Measurements from ENCODE around the gene KCNQ1. TPM values are rescaled to one million over a fixed set of nuclear protein-coding genes. Genes with fewer than 3 reads are reported as not detected.

The KCNQ1 gene
- total and polyA plus RNA-seq, 12 donors = 11.0 to 447 (median 320) TPM

- Histone ChIP-seq H3K9me3 (replicated peaks in 1 of 3) (no peaks in the 10 kb centered on the region), H3K4me3 (no peak overlapping the region), H3K27ac (no peak overlapping the region), H3K36me3 (replicated peaks in 1 of 2) (no peaks in the 10 kb centered on the region), H3K4me1 (replicated peaks in 1 of 2) (no peaks in the 10 kb centered on the region), H3K27me3 (no peaks in the 10 kb centered on the region)
- TF ChIP-seq, protein P1, sequence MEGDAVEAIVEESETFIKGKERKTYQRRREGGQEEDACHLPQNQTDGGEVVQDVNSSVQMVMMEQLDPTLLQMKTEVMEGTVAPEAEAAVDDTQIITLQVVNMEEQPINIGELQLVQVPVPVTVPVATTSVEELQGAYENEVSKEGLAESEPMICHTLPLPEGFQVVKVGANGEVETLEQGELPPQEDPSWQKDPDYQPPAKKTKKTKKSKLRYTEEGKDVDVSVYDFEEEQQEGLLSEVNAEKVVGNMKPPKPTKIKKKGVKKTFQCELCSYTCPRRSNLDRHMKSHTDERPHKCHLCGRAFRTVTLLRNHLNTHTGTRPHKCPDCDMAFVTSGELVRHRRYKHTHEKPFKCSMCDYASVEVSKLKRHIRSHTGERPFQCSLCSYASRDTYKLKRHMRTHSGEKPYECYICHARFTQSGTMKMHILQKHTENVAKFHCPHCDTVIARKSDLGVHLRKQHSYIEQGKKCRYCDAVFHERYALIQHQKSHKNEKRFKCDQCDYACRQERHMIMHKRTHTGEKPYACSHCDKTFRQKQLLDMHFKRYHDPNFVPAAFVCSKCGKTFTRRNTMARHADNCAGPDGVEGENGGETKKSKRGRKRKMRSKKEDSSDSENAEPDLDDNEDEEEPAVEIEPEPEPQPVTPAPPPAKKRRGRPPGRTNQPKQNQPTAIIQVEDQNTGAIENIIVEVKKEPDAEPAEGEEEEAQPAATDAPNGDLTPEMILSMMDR (IDR thresholded peaks at IDR 0.05) = no peak
- no peak for TF ChIP-seq POLR2A (IDR thresholded peaks at IDR 0.05)
- DNase-seq = peak in 5 of 7 donors; percentile 5 to 46 (median 10)
- intact Hi-C loops (cut with DNase I) = no loop called here
- WGBS, 4 donors = 89 to 97% (median 93%) methylated on average over 4 of the region's 4 CpGs
Measured at GRCh38 chr11:2793701-2794045, 348.9 kb downstream of the KCNQ1 start.

DNA sequence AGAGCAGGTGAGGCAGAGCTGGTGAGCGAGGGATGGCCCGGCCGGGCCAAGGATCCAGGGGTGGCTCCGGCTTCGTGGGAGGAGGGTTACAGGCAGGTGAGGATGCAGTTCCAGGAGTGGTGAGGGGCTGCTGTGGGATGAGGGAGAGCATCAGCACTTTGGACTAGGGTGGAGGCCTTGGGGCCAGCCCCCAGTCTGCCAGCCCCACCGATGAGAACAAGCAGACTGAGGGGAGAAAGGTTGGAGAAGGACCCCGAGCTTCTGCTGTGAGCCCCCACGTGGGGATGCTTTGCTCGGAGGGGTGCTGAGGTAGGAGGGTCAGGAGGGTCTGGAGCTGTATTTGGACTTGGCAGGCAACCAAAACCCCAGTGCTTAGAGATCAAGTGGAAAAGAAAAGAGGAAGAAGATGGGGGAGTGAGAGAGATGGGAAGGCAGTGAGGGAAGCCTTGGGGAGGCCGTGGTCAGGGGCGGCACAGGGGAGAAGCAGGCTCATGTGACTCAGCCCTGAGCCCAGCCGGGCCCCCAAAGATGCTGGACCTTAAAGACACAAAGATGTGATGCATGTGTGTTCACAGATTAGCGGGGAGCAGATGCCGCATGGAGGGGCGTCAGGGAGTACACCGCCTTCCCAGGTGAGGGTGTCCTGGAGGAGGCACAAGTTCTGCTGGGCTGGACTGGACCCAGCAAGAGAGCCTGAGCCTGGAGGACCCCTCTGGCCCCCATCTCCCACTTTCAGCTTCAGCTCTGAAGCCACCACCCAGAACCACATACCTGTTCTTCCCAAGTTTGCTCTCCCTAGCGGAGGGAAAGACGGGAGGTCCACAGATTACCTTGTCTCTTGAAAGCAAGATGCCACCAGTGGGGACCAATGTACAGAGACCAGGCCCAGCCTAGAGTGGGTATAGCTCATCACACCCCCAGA is 349.5 kb downstream of the KCNQ1 start:
- no peak overlapping the region for H3K27ac ChIP-seq
- no peaks in the 10 kb centered on the region for H3K9me3 ChIP-seq (replicated peaks in 1 of 3)
- DNase-seq = peak; percentile 1 to 45 (median 11)
- no peaks in the 10 kb centered on the region for H3K4me1 ChIP-seq (replicated peaks in 1 of 2)
- H3K4me3 ChIP-seq = no peak overlapping the region
- no peaks in the 10 kb centered on the region for H3K27me3 ChIP-seq
- intact Hi-C loops (cut with DNase I) = no loop called here
- no peaks in the 10 kb centered on the region for H3K36me3 ChIP-seq (replicated peaks in 1 of 2)
- TF ChIP-seq, protein P1 (IDR thresholded peaks at IDR 0.05) = no peak
- no peak for TF ChIP-seq POLR2A (IDR thresholded peaks at IDR 0.05)
- WGBS, 4 donors = 81 to 88% (median 87%) methylated on average over 16 to 18 of the region's 18 CpGs

- 90 to 95% (median 92%) methylated on average over 10 to 12 of the region's 12 CpGs for WGBS, 4 donors
- TF ChIP-seq, protein P1 (IDR thresholded peaks at IDR 0.05) = no peak
Measured at GRCh38 chr11:2794968-2795322, 350.1 kb downstream of the KCNQ1 start.

GRCh38 chr11:2795491-2795991 is 350.7 kb downstream of the KCNQ1 start:
- 87 to 98% (median 95%) methylated on average over 6 to 10 of the region's 10 CpGs for WGBS, 4 donors
- H3K4me3 ChIP-seq = no peak overlapping the region
- DNase-seq = peak; percentile 1 to 46 (median 18)
- intact Hi-C loops (cut with DNase I) = no loop called here
- TF ChIP-seq POLR2A (IDR thresholded peaks at IDR 0.05) = no peak
- TF ChIP-seq, protein P1 (IDR thresholded peaks at IDR 0.05) = no peak
- no peak overlapping the region for H3K27ac ChIP-seq
- H3K36me3 ChIP-seq (replicated peaks in 1 of 2) = no peaks in the 10 kb centered on the region
- no peaks in the 10 kb centered on the region for H3K27me3 ChIP-seq
- H3K9me3 ChIP-seq (replicated peaks in 1 of 3) = no peaks in the 10 kb centered on the region
- peaks cover 0 to 8% of the 10 kb centered on the region in 2 donors for H3K4me1 ChIP-seq (replicated peaks in 1 of 2)

More at GRCh38 chr11:2794968-2795322, 350.1 kb downstream of the KCNQ1 start:
- H3K36me3 ChIP-seq (replicated peaks in 1 of 2) = no peaks in the 10 kb centered on the region
- no peaks in the 10 kb centered on the region for H3K27me3 ChIP-seq
- no peak overlapping the region for H3K4me3 ChIP-seq
- H3K4me1 ChIP-seq (replicated peaks in 1 of 2) = peaks cover 0 to 3% of the 10 kb centered on the region in 2 donors
- peak in 5 of 7 donors; percentile 0 to 53 (median 17) for DNase-seq
- intact Hi-C loops (cut with DNase I) = no loop called here
- H3K27ac ChIP-seq = no peak overlapping the region
- no peaks in the 10 kb centered on the region for H3K9me3 ChIP-seq (replicated peaks in 1 of 3)

Measured in adrenal gland (tissue), 12 donors.